ENCODE results near the gene AVEN. TPM values are rescaled to one million over a fixed set of nuclear protein-coding genes. Genes with fewer than 3 reads are reported as not detected.

Gene AVEN
- total and polyA plus RNA-seq, 9 of the 15 experiments (the other 6 are each of a cell fraction or from before 2014, with no cell fraction given): 1.5 to 6.4 (median 4.7) TPM

DNA sequence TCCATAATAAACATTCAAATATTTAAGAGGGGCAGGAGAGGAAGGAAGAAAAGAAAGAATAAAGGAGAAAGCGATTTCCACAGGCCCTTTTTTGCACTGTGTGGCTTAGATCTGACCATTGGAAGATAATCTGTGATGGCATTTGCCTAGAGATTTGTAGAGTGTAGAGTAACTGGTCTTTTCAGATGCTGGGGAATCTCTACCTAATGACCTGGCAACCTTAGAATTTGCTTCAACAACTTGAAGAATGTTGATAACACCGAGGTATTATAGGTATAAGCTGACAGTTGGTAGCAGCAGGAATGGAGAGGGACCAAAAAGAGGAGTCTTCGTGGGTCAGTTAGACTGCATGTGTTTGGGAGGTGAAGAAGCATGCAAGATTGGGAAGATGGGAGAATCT, 20.9 kb upstream of the AVEN start:
- no peak for DNase-seq (ENCODE audit: extremely low read depth in 1 of 4, low spot score in 3 of 4)
- CTCF ChIA-PET (ENCODE audit: low intra/inter-chr PET ratio): no interaction called here

DNA sequence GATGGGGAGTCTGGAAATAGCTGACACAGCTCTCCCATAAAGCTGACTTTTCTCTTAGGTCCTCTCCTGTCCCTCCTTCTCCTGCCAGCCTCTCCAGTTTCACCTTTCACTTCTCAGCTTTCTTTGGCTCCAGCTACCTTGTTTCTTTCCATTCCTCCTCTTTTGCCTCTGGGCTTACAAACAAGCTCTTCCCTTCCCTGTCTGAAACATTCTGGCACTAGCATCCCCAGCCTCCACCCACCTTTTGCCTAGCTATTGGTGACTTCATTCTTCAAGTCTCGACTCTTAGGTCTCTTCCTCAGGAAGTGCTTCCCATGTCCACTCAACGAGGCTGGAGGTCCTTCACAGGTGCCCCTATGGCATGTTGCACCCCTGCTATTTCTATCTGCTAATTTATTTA, 20.5 kb upstream of the AVEN start:
- H3K4me2 ChIP-seq (ENCODE audit: insufficient read depth, low read length): no peak overlapping the region
- DNase-seq (ENCODE audit: extremely low read depth in 1 of 4, low spot score in 3 of 4) (no peak), ATAC-seq (no peak), FAIRE-seq (no peak)
- no peaks in the 10 kb centered on the region for H4K20me1 ChIP-seq (replicated peaks; ENCODE audit: control insufficient read depth, insufficient read depth, low read length)
- peaks cover 2 to 4% of the 10 kb centered on the region in 2 experiments; a peak in 2 of 5 replicates for H3K27me3 ChIP-seq (ENCODE audit: control insufficient read depth in 2 of 2, insufficient read depth in 2 of 2, low read length in 2 of 2)
- H3K9ac ChIP-seq (ENCODE audit: insufficient read depth in 1 of 2, low read depth in 2 of 2, low read length in 2 of 2): no peak overlapping the region
- no TSS peak for BruUV-seq (replicated peaks)
- H3K4me3 ChIP-seq: no peak overlapping the region
- ChIA-PET CTCF (ENCODE audit: low intra/inter-chr PET ratio) (no interaction called here), POLR2A (no interaction called here)
- in situ Hi-C loops (cut with MboI): no loop called here
- no peak overlapping the region for H3K27ac ChIP-seq (ENCODE audit: extremely low read depth, low read depth, low read length)
- H2AFZ ChIP-seq (ENCODE audit: low read depth, low read length): no peak overlapping the region
- WGBS (ENCODE audit: insufficient coverage, low coverage, missing lambda C conversion rate): 4% methylated on average over 2 of the region's 2 CpGs
- H3K9me3 ChIP-seq (replicated peaks; ENCODE audit: control insufficient read depth, insufficient read depth, low read depth, low read length): peaks cover 2% of the 10 kb centered on the region; the same call in 1 of the 2 replicates
- no peaks in the 10 kb centered on the region for H3K4me1 ChIP-seq (replicated peaks in 1 of 2; ENCODE audit: control insufficient read depth in 2 of 2, insufficient read depth in 2 of 2, low read length in 2 of 2)
- H3K9me1 ChIP-seq (ENCODE audit: control insufficient read depth, insufficient read depth, low read length): no peaks in the 10 kb centered on the region
- no peaks in the 10 kb centered on the region for H3K36me3 ChIP-seq (ENCODE audit: control insufficient read depth, insufficient read depth, low read length)
- no peaks in the 10 kb centered on the region for H3K79me2 ChIP-seq (ENCODE audit: control insufficient read depth, insufficient read depth, low read length)
- intact Hi-C loops (cut with micrococcal nuclease): no loop called here
- TF ChIP-seq MAZ (CRISPR knock-in tag; conservative IDR thresholded peaks at IDR 0.05 in 1 of 2, IDR thresholded peaks at IDR 0.05 in 1 of 2) (no peak), L3MBTL2 (IDR thresholded peaks at IDR 0.05) (no peak), MEF2D (tag; conservative IDR thresholded peaks at IDR 0.05; ENCODE audit: low read depth) (no peak), POLR2B (IDR thresholded peaks at IDR 0.05; ENCODE audit: low read depth, partially characterized antibody) (no peak), HDAC6 (IDR thresholded peaks at IDR 0.05; ENCODE audit: low read depth, low read length) (no peak), MTA2 (IDR thresholded peaks at IDR 0.05; ENCODE audit: low read depth) (no peak)
- TF ChIP-seq, protein P1, sequence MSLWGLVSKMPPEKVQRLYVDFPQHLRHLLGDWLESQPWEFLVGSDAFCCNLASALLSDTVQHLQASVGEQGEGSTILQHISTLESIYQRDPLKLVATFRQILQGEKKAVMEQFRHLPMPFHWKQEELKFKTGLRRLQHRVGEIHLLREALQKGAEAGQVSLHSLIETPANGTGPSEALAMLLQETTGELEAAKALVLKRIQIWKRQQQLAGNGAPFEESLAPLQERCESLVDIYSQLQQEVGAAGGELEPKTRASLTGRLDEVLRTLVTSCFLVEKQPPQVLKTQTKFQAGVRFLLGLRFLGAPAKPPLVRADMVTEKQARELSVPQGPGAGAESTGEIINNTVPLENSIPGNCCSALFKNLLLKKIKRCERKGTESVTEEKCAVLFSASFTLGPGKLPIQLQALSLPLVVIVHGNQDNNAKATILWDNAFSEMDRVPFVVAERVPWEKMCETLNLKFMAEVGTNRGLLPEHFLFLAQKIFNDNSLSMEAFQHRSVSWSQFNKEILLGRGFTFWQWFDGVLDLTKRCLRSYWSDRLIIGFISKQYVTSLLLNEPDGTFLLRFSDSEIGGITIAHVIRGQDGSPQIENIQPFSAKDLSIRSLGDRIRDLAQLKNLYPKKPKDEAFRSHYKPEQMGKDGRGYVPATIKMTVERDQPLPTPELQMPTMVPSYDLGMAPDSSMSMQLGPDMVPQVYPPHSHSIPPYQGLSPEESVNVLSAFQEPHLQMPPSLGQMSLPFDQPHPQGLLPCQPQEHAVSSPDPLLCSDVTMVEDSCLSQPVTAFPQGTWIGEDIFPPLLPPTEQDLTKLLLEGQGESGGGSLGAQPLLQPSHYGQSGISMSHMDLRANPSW (CRISPR knock-in tag; IDR thresholded peaks at IDR 0.05): no peak
- TF ChIP-seq, protein P2, sequence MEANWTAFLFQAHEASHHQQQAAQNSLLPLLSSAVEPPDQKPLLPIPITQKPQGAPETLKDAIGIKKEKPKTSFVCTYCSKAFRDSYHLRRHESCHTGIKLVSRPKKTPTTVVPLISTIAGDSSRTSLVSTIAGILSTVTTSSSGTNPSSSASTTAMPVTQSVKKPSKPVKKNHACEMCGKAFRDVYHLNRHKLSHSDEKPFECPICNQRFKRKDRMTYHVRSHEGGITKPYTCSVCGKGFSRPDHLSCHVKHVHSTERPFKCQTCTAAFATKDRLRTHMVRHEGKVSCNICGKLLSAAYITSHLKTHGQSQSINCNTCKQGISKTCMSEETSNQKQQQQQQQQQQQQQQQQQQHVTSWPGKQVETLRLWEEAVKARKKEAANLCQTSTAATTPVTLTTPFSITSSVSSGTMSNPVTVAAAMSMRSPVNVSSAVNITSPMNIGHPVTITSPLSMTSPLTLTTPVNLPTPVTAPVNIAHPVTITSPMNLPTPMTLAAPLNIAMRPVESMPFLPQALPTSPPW (CRISPR knock-in tag; IDR thresholded peaks at IDR 0.05): no peak

More for the DNA sequence above, 20.9 kb upstream of the AVEN start:
- no peak overlapping the region for H3K27ac ChIP-seq (ENCODE audit: extremely low read depth, low read depth, low read length)
- ATAC-seq (no peak), FAIRE-seq (no peak)
- no TSS peak for BruUV-seq (replicated peaks)
- H3K9me1 ChIP-seq (ENCODE audit: control insufficient read depth, insufficient read depth, low read length): no peaks in the 10 kb centered on the region
- H3K4me3 ChIP-seq: no peak overlapping the region
- TF ChIP-seq, protein P3, sequence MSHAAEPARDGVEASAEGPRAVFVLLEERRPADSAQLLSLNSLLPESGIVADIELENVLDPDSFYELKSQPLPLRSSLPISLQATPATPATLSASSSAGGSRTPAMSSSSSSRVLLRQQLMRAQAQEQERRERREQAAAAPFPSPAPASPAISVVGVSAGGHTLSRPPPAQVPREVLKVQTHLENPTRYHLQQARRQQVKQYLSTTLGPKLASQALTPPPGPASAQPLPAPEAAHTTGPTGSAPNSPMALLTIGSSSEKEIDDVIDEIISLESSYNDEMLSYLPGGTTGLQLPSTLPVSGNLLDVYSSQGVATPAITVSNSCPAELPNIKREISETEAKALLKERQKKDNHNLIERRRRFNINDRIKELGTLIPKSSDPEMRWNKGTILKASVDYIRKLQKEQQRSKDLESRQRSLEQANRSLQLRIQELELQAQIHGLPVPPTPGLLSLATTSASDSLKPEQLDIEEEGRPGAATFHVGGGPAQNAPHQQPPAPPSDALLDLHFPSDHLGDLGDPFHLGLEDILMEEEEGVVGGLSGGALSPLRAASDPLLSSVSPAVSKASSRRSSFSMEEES (CRISPR knock-in tag; IDR thresholded peaks at IDR 0.05): no peak
- TF ChIP-seq RAD51 (IDR thresholded peaks at IDR 0.05; ENCODE audit: borderline replicate concordance, low read depth): no peak
- H4K20me1 ChIP-seq (replicated peaks; ENCODE audit: control insufficient read depth, insufficient read depth, low read length): no peaks in the 10 kb centered on the region
- no peaks in the 10 kb centered on the region for H3K4me1 ChIP-seq (replicated peaks in 1 of 2; ENCODE audit: control insufficient read depth in 2 of 2, insufficient read depth in 2 of 2, low read length in 2 of 2)
- POLR2A ChIA-PET: no interaction called here
- no peak overlapping the region for H3K4me2 ChIP-seq (ENCODE audit: insufficient read depth, low read length)
- 2% methylated on average over 3 of the region's 3 CpGs for WGBS (ENCODE audit: insufficient coverage, low coverage, missing lambda C conversion rate)
- in situ Hi-C loops (cut with MboI): loop anchor here (10.0 kb wide), 1 partner anchor 305 kb away; the partner anchor contains the start of gene LPCAT4
- no peak overlapping the region for H3K9ac ChIP-seq (ENCODE audit: insufficient read depth in 1 of 2, low read depth in 2 of 2, low read length in 2 of 2)
- no peaks in the 10 kb centered on the region for H3K79me2 ChIP-seq (ENCODE audit: control insufficient read depth, insufficient read depth, low read length)
- peaks cover 2 to 4% of the 10 kb centered on the region in 2 experiments; a peak in 2 of 5 replicates for H3K27me3 ChIP-seq (ENCODE audit: control insufficient read depth in 2 of 2, insufficient read depth in 2 of 2, low read length in 2 of 2)
- no peak overlapping the region for H2AFZ ChIP-seq (ENCODE audit: low read depth, low read length)
- H3K36me3 ChIP-seq (ENCODE audit: control insufficient read depth, insufficient read depth, low read length): no peaks in the 10 kb centered on the region
- intact Hi-C loops (cut with micrococcal nuclease): no loop called here
- H3K9me3 ChIP-seq (replicated peaks; ENCODE audit: control insufficient read depth, insufficient read depth, low read depth, low read length): peaks cover 2% of the 10 kb centered on the region; the same call in 1 of the 2 replicates
